MM.1S (cell line): ENCODE data around the gene BACH2.

ENCODE experiments used
- DNase-seq: peaks from one replicate; pipeline ENCODE4 v3.0.0-alpha.2; 2015
- H2AFZ ChIP-seq: fragments of 300-600 bp; sonication (generic); 2 replicates; pipeline ENCODE4 v1.6.0; 2016; ENCODE audit warnings: antibody characterized with exemption, low read length
- H3F3A ChIP-seq: fragments of 300-600 bp; sonication (generic); 2 replicates; pipeline ENCODE4 v1.6.1; 2016; ENCODE audit warnings: mild to moderate bottlenecking, antibody characterized with exemption, low read length, moderate library complexity, mixed read lengths; ENCODE audit not compliant: insufficient read depth
- H3K27ac ChIP-seq: fragments of 300-600 bp; sonication (generic); 2 replicates; pipeline ENCODE4 v1.5.1; 2016; ENCODE audit warnings: mild to moderate bottlenecking, low read length
- H3K27me3 ChIP-seq: fragments of 300-600 bp; sonication (generic); replicated peaks from 2 replicates; pipeline ENCODE4 v1.6.0; 2016; ENCODE audit warnings: low read length; ENCODE audit not compliant: insufficient read depth
- H3K36me3 ChIP-seq: fragments of 300-600 bp; sonication (generic); replicated peaks from 2 replicates; pipeline ENCODE4 v1.6.1; 2016; ENCODE audit warnings: mild to moderate bottlenecking, low read length, mixed read lengths; ENCODE audit not compliant: insufficient read depth
- H3K4me1 ChIP-seq: fragments of 300-600 bp; sonication (generic); 2 replicates; pipeline ENCODE4 v1.6.1; 2016; ENCODE audit warnings: low read length, mixed read lengths
- H3K4me2 ChIP-seq: fragments of 300-600 bp; sonication (generic); 2 replicates; pipeline ENCODE4 v1.6.0; 2016; ENCODE audit warnings: low read depth, low read length
- H3K4me3 ChIP-seq: fragments of 300-600 bp; sonication (generic); 2 replicates; pipeline ENCODE4 v1.5.1; 2016; ENCODE audit warnings: low read length, mixed read lengths
- H3K79me2 ChIP-seq: fragments of 300-600 bp; sonication (generic); 2 replicates; pipeline ENCODE4 v1.6.1; 2016; ENCODE audit warnings: mixed run types, low read length, mixed read lengths
- H3K9ac ChIP-seq: fragments of 300-600 bp; sonication (generic); 2 replicates; pipeline ENCODE4 v1.6.1; 2016; ENCODE audit warnings: low read length, mixed read lengths
- H3K9me2 ChIP-seq: fragments of 300-600 bp; sonication (generic); replicated peaks from 2 replicates; pipeline ENCODE4 v1.6.1; 2016; ENCODE audit warnings: mild to moderate bottlenecking, low read length, mixed read lengths; ENCODE audit not compliant: insufficient read depth
- H3K9me3 ChIP-seq: fragments of 300-600 bp; sonication (generic); replicated peaks from 2 replicates; pipeline ENCODE4 v1.6.1; 2016; ENCODE audit warnings: mild to moderate bottlenecking, low read length, mixed read lengths; ENCODE audit not compliant: insufficient read depth
- H4K20me1 ChIP-seq: fragments of 300-600 bp; sonication (generic); 2 replicates; pipeline ENCODE4 v1.6.1; 2016; ENCODE audit warnings: mild to moderate bottlenecking, low read length, moderate library complexity, mixed read lengths; ENCODE audit not compliant: insufficient read depth
- EZH2 ChIP-seq: fragments of 300-600 bp; sonication (generic); optimal IDR thresholded peaks from 2 replicates; pipeline ENCODE3; 2017; ENCODE audit warnings: low read depth, mild to moderate bottlenecking, antibody characterized with exemption, low read length, mixed read lengths
- EZH2phosphoT487 ChIP-seq: fragments of 300-600 bp; sonication (generic); IDR thresholded peaks from 2 replicates; pipeline ENCODE4 v1.6.1; 2018; ENCODE audit warnings: antibody characterized with exemption, low read length
- TF ChIP-seq, protein P1 (sequence below): fragments of 300-600 bp; sonication (generic); IDR thresholded peaks from 2 replicates; pipeline ENCODE4 v1.5.1; 2016; ENCODE audit warnings: antibody characterized with exemption, low read length, mixed read lengths

The BACH2 gene

DNA sequence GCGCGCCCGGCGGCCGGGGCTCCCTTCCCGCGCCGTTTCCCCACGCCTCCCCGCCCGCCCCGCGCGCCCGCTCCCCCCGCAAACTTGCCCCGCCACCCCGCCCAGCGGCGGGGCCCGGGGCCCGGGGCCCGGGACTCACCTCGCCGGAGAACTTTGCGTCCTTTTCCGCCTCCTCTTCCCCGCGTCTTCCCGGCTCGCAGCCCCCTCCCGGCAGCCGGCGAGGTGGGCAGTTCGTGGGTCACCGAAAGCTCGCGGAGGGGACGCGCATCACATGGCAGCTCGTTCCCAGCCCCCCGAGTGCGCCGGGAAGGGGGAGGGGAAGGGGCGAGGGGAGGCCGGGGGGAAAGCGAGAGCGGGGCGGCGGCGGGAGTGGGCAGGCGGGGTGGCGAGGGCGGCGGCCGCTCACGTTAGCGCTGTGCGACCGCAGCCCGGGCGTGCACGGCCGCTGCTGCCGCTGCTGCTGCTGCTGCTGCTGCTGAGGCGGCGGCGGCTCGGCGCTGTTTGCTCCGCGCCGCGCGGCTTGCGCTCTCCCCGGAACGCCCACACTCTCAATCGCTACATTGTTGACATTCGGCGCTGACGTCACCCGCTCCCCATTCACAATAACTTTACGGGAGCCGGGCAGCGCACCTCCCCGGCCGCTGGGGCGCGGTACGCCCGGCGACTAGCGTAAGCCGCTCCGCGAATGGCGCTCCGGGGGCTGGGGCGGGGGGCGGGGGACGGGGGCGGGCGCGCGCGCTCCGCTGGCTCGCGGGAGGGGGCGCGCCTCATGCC is at the start of gene BACH2:
Gene BACH2, minus strand, starts transcription at position 503 of the 774 bp plus-strand sequence. CDS start 287,999 bp downstream, outside the sequence.
- Histone ChIP-seq H3K9ac (peak within 1 kb of the TSS; percentile 89), H4K20me1 (no peaks in the 10 kb centered on the region), H3K4me2 (peak within 1 kb of the TSS; percentile 95), H3F3A (peaks cover 11% of the 10 kb centered on the region), H3K27me3 (no peaks in the 10 kb centered on the region), H3K27ac (peak within 1 kb of the TSS; percentile 77), H2AFZ (peak within 1 kb of the TSS; percentile 72), H3K36me3 (no peaks in the 10 kb centered on the region), H3K4me1 (0 out of 2 replicates have a peak, but pooled peaks cover 3% of the 10 kb centered on the region), H3K9me2 (no peaks in the 10 kb centered on the region), H3K79me2 (peaks cover 37% of the 10 kb centered on the region), H3K9me3 (no peaks in the 10 kb centered on the region), H3K4me3 (peak within 1 kb of the TSS; percentile 90)
- TF ChIP-seq EZH2 (no peak), EZH2phosphoT487 (no peak)
- TF ChIP-seq, protein P1, sequence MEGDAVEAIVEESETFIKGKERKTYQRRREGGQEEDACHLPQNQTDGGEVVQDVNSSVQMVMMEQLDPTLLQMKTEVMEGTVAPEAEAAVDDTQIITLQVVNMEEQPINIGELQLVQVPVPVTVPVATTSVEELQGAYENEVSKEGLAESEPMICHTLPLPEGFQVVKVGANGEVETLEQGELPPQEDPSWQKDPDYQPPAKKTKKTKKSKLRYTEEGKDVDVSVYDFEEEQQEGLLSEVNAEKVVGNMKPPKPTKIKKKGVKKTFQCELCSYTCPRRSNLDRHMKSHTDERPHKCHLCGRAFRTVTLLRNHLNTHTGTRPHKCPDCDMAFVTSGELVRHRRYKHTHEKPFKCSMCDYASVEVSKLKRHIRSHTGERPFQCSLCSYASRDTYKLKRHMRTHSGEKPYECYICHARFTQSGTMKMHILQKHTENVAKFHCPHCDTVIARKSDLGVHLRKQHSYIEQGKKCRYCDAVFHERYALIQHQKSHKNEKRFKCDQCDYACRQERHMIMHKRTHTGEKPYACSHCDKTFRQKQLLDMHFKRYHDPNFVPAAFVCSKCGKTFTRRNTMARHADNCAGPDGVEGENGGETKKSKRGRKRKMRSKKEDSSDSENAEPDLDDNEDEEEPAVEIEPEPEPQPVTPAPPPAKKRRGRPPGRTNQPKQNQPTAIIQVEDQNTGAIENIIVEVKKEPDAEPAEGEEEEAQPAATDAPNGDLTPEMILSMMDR: peak; percentile 10; the same call in 1 of the 2 replicates
- DNase-seq: peak; percentile 93

DNA sequence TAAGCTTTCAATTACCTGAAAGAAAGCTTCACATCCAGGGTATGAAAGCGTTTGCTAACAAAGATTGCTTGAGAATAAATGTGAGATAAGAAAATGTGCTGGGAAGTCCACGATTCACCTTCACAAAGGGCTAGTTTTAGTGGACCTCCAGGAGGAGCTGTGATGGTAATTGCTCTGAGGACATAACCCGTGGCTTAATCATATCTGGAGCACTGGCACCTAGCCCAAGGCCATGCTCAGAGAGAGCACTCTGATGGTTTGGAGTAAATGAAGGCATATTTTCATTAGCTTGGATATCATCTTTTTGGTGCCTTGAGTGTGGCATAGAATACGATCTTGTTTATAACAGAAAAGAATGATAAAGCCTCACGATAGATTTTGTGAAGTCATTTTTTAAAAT is 46.9 kb upstream of the BACH2 start:
- no peak for DNase-seq
- TF ChIP-seq, protein P1: no peak
- TF ChIP-seq EZH2 (no peak), EZH2phosphoT487 (no peak)
- H3K79me2 ChIP-seq: no peaks in the 10 kb centered on the region
- no peak overlapping the region for H3K27ac ChIP-seq
- no peaks in the 10 kb centered on the region for H3K4me1 ChIP-seq
- H3F3A ChIP-seq: no peaks in the 10 kb centered on the region
- H3K9me3 ChIP-seq: no peaks in the 10 kb centered on the region
- H3K27me3 ChIP-seq: no peaks in the 10 kb centered on the region
- no peak overlapping the region for H2AFZ ChIP-seq
- H3K36me3 ChIP-seq: no peaks in the 10 kb centered on the region
- H3K4me2 ChIP-seq: no peak overlapping the region
- no peak overlapping the region for H3K4me3 ChIP-seq
- H3K9ac ChIP-seq: no peak overlapping the region
- H3K9me2 ChIP-seq: no peaks in the 10 kb centered on the region
- H4K20me1 ChIP-seq: no peaks in the 10 kb centered on the region

DNA sequence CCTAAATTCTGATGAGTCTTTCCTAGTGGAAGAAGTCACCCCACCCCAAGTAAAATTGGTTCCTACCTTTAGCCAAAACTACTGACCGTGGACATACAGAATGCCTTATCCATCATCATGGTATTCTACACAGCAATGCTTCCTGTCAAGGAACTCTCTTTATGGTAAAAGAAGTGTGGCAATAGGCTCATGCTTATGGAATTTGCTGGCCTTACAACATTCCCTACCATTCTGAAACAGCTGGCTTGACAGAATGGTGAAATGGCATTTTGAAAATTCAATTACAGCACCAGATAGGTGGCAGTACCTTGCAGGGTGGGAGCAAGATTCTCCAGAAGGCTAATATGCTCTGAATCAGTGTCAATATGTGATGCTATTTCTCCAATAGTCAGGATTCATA is 41.8 kb upstream of the BACH2 start:
- no peak overlapping the region for H3K4me2 ChIP-seq
- no peaks in the 10 kb centered on the region for H3K9me3 ChIP-seq
- H2AFZ ChIP-seq: no peak overlapping the region
- H3K36me3 ChIP-seq: no peaks in the 10 kb centered on the region
- H3K4me1 ChIP-seq: no peaks in the 10 kb centered on the region
- no peak for DNase-seq
- H4K20me1 ChIP-seq: no peaks in the 10 kb centered on the region
- H3K9ac ChIP-seq: no peak overlapping the region
- H3K27me3 ChIP-seq: no peaks in the 10 kb centered on the region
- H3K4me3 ChIP-seq: no peak overlapping the region
- TF ChIP-seq EZH2 (no peak), EZH2phosphoT487 (no peak)
- TF ChIP-seq, protein P1: no peak
- H3K27ac ChIP-seq: no peak overlapping the region
- no peaks in the 10 kb centered on the region for H3K79me2 ChIP-seq
- no peaks in the 10 kb centered on the region for H3F3A ChIP-seq
- no peaks in the 10 kb centered on the region for H3K9me2 ChIP-seq
